ENCODE data around the gene FMC1.

The FMC1 gene

DNA sequence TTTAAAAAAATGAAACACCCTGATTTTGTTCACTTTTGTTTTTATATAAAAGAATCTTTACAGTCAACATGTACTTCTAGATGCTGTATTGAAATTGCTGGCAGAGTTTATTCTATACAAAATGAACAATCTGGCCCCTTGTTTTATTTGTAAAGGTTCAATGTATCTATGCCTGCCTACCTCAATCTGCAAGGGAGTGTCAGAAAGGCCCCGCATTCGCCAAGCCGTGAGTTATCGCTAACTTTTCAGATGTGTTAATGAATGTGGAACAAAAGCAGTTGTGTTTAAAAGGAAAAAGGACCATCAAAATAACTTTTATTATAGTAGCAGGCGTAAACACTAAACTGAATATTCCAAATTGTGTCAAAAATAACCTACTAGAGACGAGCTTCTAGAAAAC, 33.1 kb downstream of the FMC1 start:
- no peak for DNase-seq (ENCODE audit: low read depth)

DNA sequence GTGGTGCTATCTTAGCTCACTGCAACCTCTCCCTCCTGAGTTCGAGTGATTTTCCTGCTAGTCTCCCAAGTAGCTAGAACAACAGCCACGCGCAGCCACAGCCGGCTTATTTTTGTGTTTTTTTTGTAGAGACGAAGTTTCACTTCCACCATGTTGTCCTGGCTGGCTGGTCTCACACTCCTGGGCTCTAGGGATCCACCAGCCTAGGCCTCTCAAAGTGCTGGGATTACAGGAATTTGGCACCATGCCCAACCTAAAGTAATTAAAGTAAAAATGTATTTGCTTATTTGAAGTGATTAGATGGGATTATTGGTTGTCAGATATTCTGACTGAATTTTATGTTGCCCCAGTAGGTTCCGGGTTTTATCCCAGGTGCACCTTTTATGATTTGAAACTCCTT, 41.3 kb downstream of the FMC1 start:
- no peak for DNase-seq (ENCODE audit: low read depth)

DNA sequence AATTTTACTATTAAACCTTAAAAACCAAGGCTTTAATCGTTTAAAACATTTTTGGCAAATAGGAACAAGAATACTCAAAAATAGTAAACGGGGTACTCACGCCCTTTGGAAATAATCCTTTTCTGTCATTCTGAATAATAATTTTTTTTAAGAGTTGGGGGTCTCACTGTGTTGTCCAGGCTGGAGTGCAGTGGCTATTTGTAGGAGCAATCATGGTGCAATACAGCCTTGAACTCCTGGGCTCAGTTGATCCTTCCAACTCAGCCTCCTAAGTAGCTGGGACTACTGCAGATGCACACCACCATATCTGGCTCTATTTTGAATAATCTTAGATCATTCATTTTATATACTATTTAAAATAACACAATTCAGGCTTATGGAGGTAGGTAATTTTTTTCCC, 43.5 kb downstream of the FMC1 start:
- DNase-seq (ENCODE audit: low read depth) = no peak

DNA sequence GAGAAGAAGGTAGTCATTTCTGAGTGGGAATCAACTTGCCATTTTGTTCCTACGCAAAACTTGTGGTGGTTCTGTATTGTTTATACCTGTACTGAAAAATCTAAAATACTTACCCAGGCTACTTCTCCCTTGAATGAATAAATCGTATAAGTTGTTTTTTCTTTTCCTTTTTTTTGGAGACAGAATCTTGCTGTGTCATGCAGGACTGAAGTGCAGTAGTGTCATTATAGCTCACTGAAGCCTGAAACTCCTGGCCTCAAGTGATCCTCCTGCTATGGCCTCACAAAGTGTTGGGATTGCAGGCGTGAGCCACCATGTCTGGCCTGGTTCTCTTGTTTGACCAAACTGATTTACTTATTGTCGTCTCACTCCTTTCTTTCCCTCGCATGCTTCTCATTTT, 46.5 kb downstream of the FMC1 start:
- DNase-seq (ENCODE audit: low read depth) = no peak

DNA sequence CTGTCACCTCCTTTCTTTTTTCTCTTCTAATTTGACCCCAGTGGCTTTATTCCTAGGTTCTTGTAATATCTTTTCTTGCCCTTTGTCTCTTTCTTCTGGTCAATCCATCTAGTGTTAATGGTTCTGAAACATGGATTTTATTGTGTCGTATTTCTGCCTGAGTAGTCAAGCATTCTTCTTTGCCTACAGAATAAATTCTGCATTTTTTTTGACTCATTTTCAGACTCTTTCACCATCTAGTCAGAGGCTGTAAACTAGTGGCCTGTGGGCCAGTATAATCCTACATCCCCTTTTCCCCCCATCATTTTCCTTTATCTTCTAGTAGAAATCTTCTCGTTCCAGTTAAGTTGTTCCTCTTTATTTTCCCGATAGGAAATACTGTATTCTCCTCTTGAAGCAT, 48.0 kb downstream of the FMC1 start:
- no peak for DNase-seq (ENCODE audit: low read depth)

DNA sequence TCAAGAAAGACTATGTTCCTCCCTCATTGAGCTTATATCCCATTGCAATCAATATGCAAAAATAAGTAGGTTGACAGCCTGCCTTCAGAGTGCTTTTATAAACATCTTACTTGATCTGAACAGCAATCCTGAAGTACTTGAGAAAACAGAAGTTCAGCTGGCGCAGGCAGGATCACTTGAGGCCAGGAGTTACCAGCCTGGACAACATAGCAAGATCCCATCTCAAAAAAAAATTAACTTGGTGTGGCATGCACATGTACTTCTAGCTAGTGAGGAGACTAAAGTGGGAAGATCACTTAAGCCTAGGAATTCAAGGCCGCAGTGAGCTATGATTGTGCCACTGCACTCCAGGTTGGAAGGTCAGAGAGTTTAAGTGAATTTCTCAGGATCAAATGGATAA, 48.6 kb downstream of the FMC1 start:
- no peak for DNase-seq (ENCODE audit: low read depth)

DNA sequence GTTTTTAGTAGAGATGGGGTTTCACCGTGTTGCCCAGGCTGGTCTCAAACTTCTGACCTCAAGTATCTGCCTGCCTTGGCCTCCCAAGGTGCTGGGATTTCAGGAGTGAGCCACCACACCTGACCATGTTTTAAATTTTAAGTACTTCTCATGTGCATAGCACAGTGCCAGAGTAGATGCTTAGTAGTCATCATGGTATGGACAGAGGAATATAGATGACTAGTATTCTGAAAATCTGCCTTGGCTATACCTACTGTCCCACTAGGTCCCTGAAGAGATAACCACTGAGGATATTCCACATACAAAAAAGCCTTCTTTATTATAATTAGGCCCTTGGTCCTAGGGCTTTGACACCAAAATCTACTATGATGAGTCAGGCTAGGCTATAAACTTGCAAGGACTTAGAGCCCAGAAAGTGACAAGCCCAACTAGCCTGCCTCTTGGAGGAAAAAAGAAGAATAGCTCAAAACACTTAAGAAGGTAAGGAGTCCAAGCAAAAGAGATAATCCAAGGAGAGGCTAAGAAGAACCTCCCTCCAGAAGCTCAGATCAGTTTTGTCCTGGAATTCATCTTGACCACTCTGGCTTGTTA, 52.6 kb downstream of the FMC1 start:
- no peak for DNase-seq (ENCODE audit: low read depth)

DNA sequence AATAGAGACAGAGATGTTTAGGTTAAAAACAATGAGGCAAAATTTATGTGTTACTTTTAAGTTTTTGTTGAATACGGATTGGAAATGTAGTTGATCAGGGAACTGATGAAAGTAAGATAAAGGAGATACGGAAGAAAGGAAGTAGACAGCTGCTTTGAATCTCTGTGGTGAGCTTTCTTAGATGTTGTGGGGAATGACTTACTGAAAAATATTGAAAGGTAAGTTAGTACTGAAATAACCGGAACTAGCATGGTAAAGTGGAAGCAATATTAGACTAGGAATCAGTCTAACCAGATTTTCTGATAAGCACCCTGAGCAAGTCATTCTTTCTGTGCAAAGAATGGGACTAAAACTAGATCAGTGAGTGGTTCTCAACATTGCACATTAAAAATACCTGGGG, 53.4 kb downstream of the FMC1 start:
- no peak for DNase-seq (ENCODE audit: low read depth)
